ENCODE data around the gene CPB2. TPM values are rescaled to one million over a fixed set of nuclear protein-coding genes. Genes with fewer than 3 reads are reported as not detected.

The CPB2 gene
- total and polyA plus RNA-seq, 9 of the 15 experiments (the other 6 are each of a cell fraction or from before 2014, with no cell fraction given): 0.03 to 0.16 (median 0.07) TPM; not detected in 6

- TF ChIP-seq PBX2 (CRISPR knock-in tag; IDR thresholded peaks at IDR 0.05; ENCODE audit: low read depth): no peak
- TF ChIP-seq PBX2 (tag; conservative IDR thresholded peaks at IDR 0.05; ENCODE audit: low read depth): no peak
- TF ChIP-seq BHLHE40 (IDR thresholded peaks at IDR 0.05; ENCODE audit: low read length): peak; percentile 38; the same call in 1 of the 2 replicates
- TF ChIP-seq FOSL1 (tag; conservative IDR thresholded peaks at IDR 0.05): peak; percentile 92
- TF ChIP-seq SMARCA4 (IDR thresholded peaks at IDR 0.05): peak; percentile 37; the same call in 1 of the 2 replicates
- peak; percentile 42; the same call in 1 of the 2 replicates for TF ChIP-seq PKNOX1 (IDR thresholded peaks at IDR 0.05)
- TF ChIP-seq ZNF184 (CRISPR knock-in tag; IDR thresholded peaks at IDR 0.05): no peak
- TF ChIP-seq ZNF507 (tag; conservative IDR thresholded peaks at IDR 0.05): no peak
- no peak for TF ChIP-seq ZNF644 (tag; IDR thresholded peaks at IDR 0.05; ENCODE audit: low read depth)
- peak; percentile 45 for TF ChIP-seq MEIS2 (IDR thresholded peaks at IDR 0.05; ENCODE audit: partially characterized antibody)
- no peak for TF ChIP-seq FOXK2 (conservative IDR thresholded peaks at IDR 0.05 in 1 of 2, IDR thresholded peaks at IDR 0.05 in 1 of 2; ENCODE audit: low read depth in 2 of 2)
- TF ChIP-seq HEY1 (CRISPR knock-in tag; IDR thresholded peaks at IDR 0.05; ENCODE audit: borderline replicate concordance): no peak
- peak; percentile 24; the same call in 1 of the 2 replicates for TF ChIP-seq NFE2 (IDR thresholded peaks at IDR 0.05; ENCODE audit: low read depth)
- peak; percentile 87 for TF ChIP-seq ATF3 (IDR thresholded peaks at IDR 0.05)
- no peak for TF ChIP-seq ATF3 (CRISPR knock-in tag; conservative IDR thresholded peaks at IDR 0.05)
- no peak for TF ChIP-seq GTF3C2 (IDR thresholded peaks at IDR 0.05; ENCODE audit: borderline replicate concordance, extremely low read depth, insufficient read length)
- TF ChIP-seq NFYB (IDR thresholded peaks at IDR 0.05; ENCODE audit: extremely low read depth, insufficient read length): no peak
- TF ChIP-seq SREBF1 (IDR thresholded peaks at IDR 0.05; ENCODE audit: borderline replicate concordance, low read depth, low read length): peak; percentile 39; the same call in 1 of the 2 replicates
- TF ChIP-seq ATF1 (CRISPR knock-in tag; IDR thresholded peaks at IDR 0.05): no peak
- peak; percentile 43; the same call in 1 of the 2 replicates for TF ChIP-seq ATF1 (tag; IDR thresholded peaks at IDR 0.05)
- TF ChIP-seq ZNF444 (CRISPR knock-in tag; IDR thresholded peaks at IDR 0.05): no peak
- no peak for TF ChIP-seq ZNF217 (CRISPR knock-in tag; IDR thresholded peaks at IDR 0.05)
- no peak for TF ChIP-seq ZFX (CRISPR knock-in tag; IDR thresholded peaks at IDR 0.05)
These were observed 8.8 kb upstream of the CPB2 start (continued) for GRCh38 chr13:46113596-46113995.
